Measurements from ENCODE around the gene RPL38.

DNA sequence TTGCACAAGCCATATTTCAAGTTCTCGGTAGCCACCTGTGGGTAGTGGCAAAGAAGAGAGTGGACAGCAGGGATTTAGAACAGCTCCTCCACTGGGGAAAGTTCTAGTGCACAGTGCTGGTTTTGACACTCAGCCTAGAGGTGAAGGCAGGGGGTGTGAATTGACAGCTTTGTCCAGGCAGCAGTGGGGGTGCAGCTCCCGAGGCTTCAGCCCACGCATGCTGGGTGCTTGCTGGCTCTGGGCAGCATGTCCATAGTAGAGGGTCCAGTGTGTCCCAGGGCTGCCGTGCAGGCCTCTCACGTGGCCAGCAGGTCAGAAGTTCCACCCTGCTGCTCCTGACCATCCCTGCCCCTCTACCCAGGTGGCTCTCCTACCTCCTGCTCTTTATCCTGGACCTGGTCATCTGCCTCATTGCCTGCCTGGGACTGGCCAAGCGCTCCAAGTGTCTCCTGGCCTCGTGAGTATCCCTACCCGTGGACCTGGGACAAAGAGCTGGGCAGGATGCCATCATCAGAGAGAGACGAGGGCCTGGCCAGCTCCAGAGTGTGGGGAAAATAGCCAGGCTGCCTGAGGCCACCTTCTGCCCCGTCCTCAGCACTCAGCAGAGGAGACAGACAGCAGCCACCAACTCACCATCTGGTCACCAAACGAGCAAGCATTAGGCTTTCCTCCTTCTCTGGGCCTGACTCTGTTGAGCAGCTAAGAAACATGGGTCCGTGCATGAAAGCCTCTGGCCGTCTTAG lies 39.7 kb downstream of the RPL38 start:
- TF ChIP-seq, protein P1, sequence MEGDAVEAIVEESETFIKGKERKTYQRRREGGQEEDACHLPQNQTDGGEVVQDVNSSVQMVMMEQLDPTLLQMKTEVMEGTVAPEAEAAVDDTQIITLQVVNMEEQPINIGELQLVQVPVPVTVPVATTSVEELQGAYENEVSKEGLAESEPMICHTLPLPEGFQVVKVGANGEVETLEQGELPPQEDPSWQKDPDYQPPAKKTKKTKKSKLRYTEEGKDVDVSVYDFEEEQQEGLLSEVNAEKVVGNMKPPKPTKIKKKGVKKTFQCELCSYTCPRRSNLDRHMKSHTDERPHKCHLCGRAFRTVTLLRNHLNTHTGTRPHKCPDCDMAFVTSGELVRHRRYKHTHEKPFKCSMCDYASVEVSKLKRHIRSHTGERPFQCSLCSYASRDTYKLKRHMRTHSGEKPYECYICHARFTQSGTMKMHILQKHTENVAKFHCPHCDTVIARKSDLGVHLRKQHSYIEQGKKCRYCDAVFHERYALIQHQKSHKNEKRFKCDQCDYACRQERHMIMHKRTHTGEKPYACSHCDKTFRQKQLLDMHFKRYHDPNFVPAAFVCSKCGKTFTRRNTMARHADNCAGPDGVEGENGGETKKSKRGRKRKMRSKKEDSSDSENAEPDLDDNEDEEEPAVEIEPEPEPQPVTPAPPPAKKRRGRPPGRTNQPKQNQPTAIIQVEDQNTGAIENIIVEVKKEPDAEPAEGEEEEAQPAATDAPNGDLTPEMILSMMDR (conservative IDR thresholded peaks at IDR 0.05 in 1 of 2, IDR thresholded peaks at IDR 0.05 in 1 of 2; ENCODE audit: low read depth in 1 of 2, low read length in 2 of 2) = no peak
- TF ChIP-seq EZH2 (IDR thresholded peaks at IDR 0.05; ENCODE audit: low read length, missing control alignments) = no peak
